HG02642 (cell line): ENCODE results near the gene QSOX2.

ENCODE experiments used
- ATAC-seq: cut with Tn5 transposase; IDR thresholded peaks from one replicate; pipeline ENCODE4 v1.9.1; 2021; ENCODE audit warnings: mild to moderate bottlenecking; ENCODE audit not compliant: unreplicated experiment, poor library complexity

The QSOX2 gene

GRCh38 chr9:136226680-136227407 is 18.8 kb downstream of the QSOX2 start:
- ATAC-seq: no peak

- peak; percentile 66 for ATAC-seq
Observed at GRCh38 chr9:136225748-136226679, 19.6 kb downstream of the QSOX2 start.

- peak; percentile 49 for ATAC-seq
Observed at GRCh38 chr9:136225366-136225747, 20.3 kb downstream of the QSOX2 start.

GRCh38 chr9:136223871-136224640 is 21.6 kb downstream of the QSOX2 start:
- ATAC-seq: no peak

- ATAC-seq: no peak
Observed at GRCh38 chr9:136222906-136223285, 22.7 kb downstream of the QSOX2 start.

- no peak for ATAC-seq
Observed at GRCh38 chr9:136222166-136222905, 23.3 kb downstream of the QSOX2 start.

GRCh38 chr9:136220017-136220729 is 25.4 kb downstream of the QSOX2 start:
- ATAC-seq: no peak

- ATAC-seq: no peak
Observed at GRCh38 chr9:136219276-136219675, 26.3 kb downstream of the QSOX2 start.

GRCh38 chr9:136218673-136219072 is 26.9 kb downstream of the QSOX2 start:
- no peak for ATAC-seq

GRCh38 chr9:136218271-136218670 is 27.3 kb downstream of the QSOX2 start:
- ATAC-seq: no peak

- ATAC-seq: no peak
Observed at GRCh38 chr9:136216541-136217244, 28.9 kb downstream of the QSOX2 start.

GRCh38 chr9:136213733-136214132 is 31.9 kb downstream of the QSOX2 start:
- no peak for ATAC-seq

- ATAC-seq: no peak
Observed at GRCh38 chr9:136212345-136212950, 33.2 kb downstream of the QSOX2 start.

- ATAC-seq: no peak
Observed at GRCh38 chr9:136211441-136212344, 33.9 kb downstream of the QSOX2 start.

GRCh38 chr9:136211006-136211405 is 34.6 kb downstream of the QSOX2 start:
- ATAC-seq: no peak

GRCh38 chr9:136210276-136210675 is 35.3 kb downstream of the QSOX2 start:
- ATAC-seq: no peak

GRCh38 chr9:136209786-136210185 is 35.8 kb downstream of the QSOX2 start:
- no peak for ATAC-seq
